GM23338 (cell line): ENCODE results near the gene NEK7. TPM values are rescaled to one million over a fixed set of nuclear protein-coding genes. Genes with fewer than 3 reads are reported as not detected.

Experiments
- ATAC-seq: fragments of 200-7000 bp; cut with Tn5 transposase; 3 replicates; pipeline ENCODE4 v1.9.1; 2020
- DNase-seq: peaks from one replicate; pipeline ENCODE4 v3.0.0-alpha.2; 2015; ENCODE audit warnings: low spot score
- H2AFZ ChIP-seq: fragments of 200-600 bp; sonication (generic); 2 replicates; pipeline ENCODE4 v1.8.0; 2016; ENCODE audit warnings: antibody characterized with exemption, mild to moderate bottlenecking, moderate library complexity
- H3F3A ChIP-seq: fragments of 200-600 bp; sonication (generic); replicated peaks from 2 replicates; pipeline ENCODE4 v1.8.0; 2017; ENCODE audit warnings: antibody characterized with exemption, mixed run types, low read depth
- H3K27ac ChIP-seq: fragments of 200-600 bp; sonication (generic); 2 replicates; pipeline ENCODE4 v1.6.1; 2016; ENCODE audit warnings: low read depth
- H3K27me3 ChIP-seq: fragments of 200-600 bp; sonication (generic); 2 replicates; pipeline ENCODE4 v1.8.0; 2016; ENCODE audit warnings: mild to moderate bottlenecking, mixed run types, moderate library complexity; ENCODE audit not compliant: insufficient read depth
- H3K36me3 ChIP-seq: fragments of 200-600 bp; sonication (generic); 2 replicates; pipeline ENCODE4 v1.8.0; 2016; ENCODE audit warnings: mild to moderate bottlenecking; ENCODE audit not compliant: insufficient read depth
- H3K4me1 ChIP-seq: fragments of 200-600 bp; sonication (generic); 2 replicates; pipeline ENCODE4 v1.8.0; 2016; ENCODE audit warnings: mild to moderate bottlenecking, moderate library complexity; ENCODE audit not compliant: insufficient read depth
- H3K4me2 ChIP-seq: fragments of 200-600 bp; sonication (generic); 2 replicates; pipeline ENCODE4 v1.7.1; 2017; ENCODE audit warnings: mixed run types
- H3K4me3 ChIP-seq: fragments of 200-600 bp; sonication (generic); 2 replicates; pipeline ENCODE4 v1.6.1; 2016; ENCODE audit warnings: mixed run types
- H3K79me2 ChIP-seq: fragments of 200-600 bp; sonication (generic); replicated peaks from 2 replicates; pipeline ENCODE4 v1.8.0; 2017; ENCODE audit warnings: mild to moderate bottlenecking; ENCODE audit not compliant: insufficient read depth
- H3K9me2 ChIP-seq: fragments of 200-600 bp; sonication (generic); 2 replicates; pipeline ENCODE4 v1.8.0; 2017; ENCODE audit not compliant: insufficient read depth
- H4K20me1 ChIP-seq: fragments of 200-600 bp; sonication (generic); replicated peaks from 2 replicates; pipeline ENCODE4 v1.8.0; 2017; ENCODE audit warnings: mild to moderate bottlenecking; ENCODE audit not compliant: insufficient read depth
- H3K27ac Mint-ChIP-seq: 2 replicates; pipeline ENCODE4 v1.8.0; 2020; ENCODE audit warnings: inconsistent platforms, mild to moderate bottlenecking, moderate library complexity, mixed read lengths
- H3K27me3 Mint-ChIP-seq: 3 replicates; pipeline ENCODE4 v1.8.0; 2022; ENCODE audit warnings: low read depth, mild to moderate bottlenecking, moderate library complexity, mixed read lengths, inconsistent platforms; ENCODE audit not compliant: insufficient read depth, poor library complexity
- H3K36me3 Mint-ChIP-seq: 3 replicates; pipeline ENCODE4 v1.8.0; 2021; ENCODE audit warnings: low read depth, mild to moderate bottlenecking, inconsistent platforms, moderate library complexity, mixed read lengths
- H3K4me1 Mint-ChIP-seq: 3 replicates; pipeline ENCODE4 v1.8.0; 2020; ENCODE audit warnings: mild to moderate bottlenecking, inconsistent platforms, mixed read lengths
- H3K4me3 Mint-ChIP-seq: 3 replicates; pipeline ENCODE4 v1.8.0; 2021; ENCODE audit warnings: moderate library complexity, mild to moderate bottlenecking, inconsistent platforms, mixed read lengths
- H3K9me3 Mint-ChIP-seq: 3 replicates; pipeline ENCODE4 v1.8.0; 2020; ENCODE audit warnings: moderate library complexity, mild to moderate bottlenecking, inconsistent platforms, mixed read lengths
- CREB1 ChIP-seq: fragments of 250-450 bp; sonication (Bioruptor Pico); IDR thresholded peaks from 2 replicates; pipeline ENCODE4 v1.5.0; 2020; ENCODE audit warnings: low read depth, mild to moderate bottlenecking, moderate library complexity
- ETS1 ChIP-seq: IDR thresholded peaks from 2 replicates; pipeline ENCODE4 v1.6.1; 2016; ENCODE audit warnings: antibody characterized with exemption
- EZH2 ChIP-seq: fragments of 200-600 bp; sonication (generic); IDR thresholded peaks from one replicate; pipeline ENCODE4 v1.8.0; 2017; ENCODE audit warnings: antibody characterized with exemption, mild to moderate bottlenecking, low read depth; ENCODE audit not compliant: unreplicated experiment
- EZH2phosphoT487 ChIP-seq: fragments of 200-600 bp; sonication (generic); IDR thresholded peaks from one replicate; pipeline ENCODE4 v1.8.1; 2018; ENCODE audit warnings: antibody characterized with exemption; ENCODE audit not compliant: unreplicated experiment
- JUNB ChIP-seq: IDR thresholded peaks from one replicate; pipeline ENCODE4 v1.6.1; 2016; ENCODE audit warnings: antibody characterized with exemption; ENCODE audit not compliant: unreplicated experiment
- POLR2AphosphoS5 ChIP-seq: IDR thresholded peaks from 2 replicates; pipeline ENCODE4 v1.6.1; 2016; ENCODE audit warnings: antibody characterized with exemption, low read depth
- REST ChIP-seq: IDR thresholded peaks from one replicate; pipeline ENCODE4 v1.6.1; 2018; ENCODE audit warnings: antibody characterized with exemption; ENCODE audit not compliant: unreplicated experiment
- STAT1 ChIP-seq: IDR thresholded peaks from one replicate; pipeline ENCODE4 v1.6.1; 2016; ENCODE audit warnings: antibody characterized with exemption; ENCODE audit not compliant: unreplicated experiment
- ZNF114 ChIP-seq: fragments of 250-450 bp; sonication (Bioruptor Pico); IDR thresholded peaks from 2 replicates; pipeline ENCODE4 v1.5.0; 2020; ENCODE audit warnings: mild to moderate bottlenecking, moderate library complexity
- ZNF331 ChIP-seq: fragments of 250-450 bp; sonication (Bioruptor Pico); IDR thresholded peaks from 2 replicates; pipeline ENCODE4 v1.5.0; 2020; ENCODE audit warnings: low read depth, mild to moderate bottlenecking, moderate library complexity
- polyA plus RNA-seq: library from polyadenylated mRNA; unstranded; fragments of >200 nt; fragmentation: Nextera tagmentation; extraction: Ambion mirVana; gene quantifications from 2 replicates; pipeline ENCODE4 v1.2.1, GENCODE V29; 2016
- total RNA-seq: library from RNA; depleted of rRNA; stranded (reverse); fragments of >200 nt; shearing (Covaris generic); gene quantifications from 2 replicates; pipeline ENCODE4 v1.2.3, GENCODE V29; 2014
- TF ChIP-seq, protein P1 (sequence below): fragments of 250-450 bp; sonication (Bioruptor Pico); IDR thresholded peaks from 2 replicates; pipeline ENCODE4 v1.5.0; 2020; ENCODE audit warnings: mild to moderate bottlenecking, moderate library complexity
- TF ChIP-seq, protein P2 (sequence below), 2 experiments: fragments of 200-600 bp in 1 of 2; sonication (generic) in 1 of 2; conservative IDR thresholded peaks; 2 replicates each; pipeline versions ENCODE4 v1.5.1 to v1.6.1; 2016 to 2017; ENCODE audit warnings: antibody characterized with exemption in 2 of 2, low read depth in 2 of 2, mild to moderate bottlenecking in 2 of 2, moderate library complexity in 1 of 2

Gene NEK7
- total and polyA plus RNA-seq, 2 experiments from 2014 or later: 4.8 to 15.3 TPM

DNA sequence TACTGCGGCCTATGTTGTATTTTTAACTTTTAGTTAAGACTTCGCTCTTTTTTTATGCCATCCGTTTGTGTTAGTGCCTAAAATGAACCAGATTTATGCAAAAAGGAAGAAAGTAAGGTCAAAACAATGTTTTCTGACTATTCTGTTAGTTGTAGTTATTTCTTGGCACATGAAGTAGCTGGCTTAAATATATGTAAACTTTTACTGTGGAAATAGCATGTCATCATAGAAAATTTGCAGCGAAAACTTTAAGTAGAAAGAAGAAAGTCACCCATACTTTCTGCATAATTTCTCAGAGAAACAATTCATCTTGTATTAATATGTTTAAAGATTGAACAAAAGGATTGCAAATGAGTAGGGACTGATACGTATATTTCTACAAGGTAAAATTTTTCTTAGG, 106.4 kb downstream of the NEK7 start (continued):
- TF ChIP-seq, protein P1, sequence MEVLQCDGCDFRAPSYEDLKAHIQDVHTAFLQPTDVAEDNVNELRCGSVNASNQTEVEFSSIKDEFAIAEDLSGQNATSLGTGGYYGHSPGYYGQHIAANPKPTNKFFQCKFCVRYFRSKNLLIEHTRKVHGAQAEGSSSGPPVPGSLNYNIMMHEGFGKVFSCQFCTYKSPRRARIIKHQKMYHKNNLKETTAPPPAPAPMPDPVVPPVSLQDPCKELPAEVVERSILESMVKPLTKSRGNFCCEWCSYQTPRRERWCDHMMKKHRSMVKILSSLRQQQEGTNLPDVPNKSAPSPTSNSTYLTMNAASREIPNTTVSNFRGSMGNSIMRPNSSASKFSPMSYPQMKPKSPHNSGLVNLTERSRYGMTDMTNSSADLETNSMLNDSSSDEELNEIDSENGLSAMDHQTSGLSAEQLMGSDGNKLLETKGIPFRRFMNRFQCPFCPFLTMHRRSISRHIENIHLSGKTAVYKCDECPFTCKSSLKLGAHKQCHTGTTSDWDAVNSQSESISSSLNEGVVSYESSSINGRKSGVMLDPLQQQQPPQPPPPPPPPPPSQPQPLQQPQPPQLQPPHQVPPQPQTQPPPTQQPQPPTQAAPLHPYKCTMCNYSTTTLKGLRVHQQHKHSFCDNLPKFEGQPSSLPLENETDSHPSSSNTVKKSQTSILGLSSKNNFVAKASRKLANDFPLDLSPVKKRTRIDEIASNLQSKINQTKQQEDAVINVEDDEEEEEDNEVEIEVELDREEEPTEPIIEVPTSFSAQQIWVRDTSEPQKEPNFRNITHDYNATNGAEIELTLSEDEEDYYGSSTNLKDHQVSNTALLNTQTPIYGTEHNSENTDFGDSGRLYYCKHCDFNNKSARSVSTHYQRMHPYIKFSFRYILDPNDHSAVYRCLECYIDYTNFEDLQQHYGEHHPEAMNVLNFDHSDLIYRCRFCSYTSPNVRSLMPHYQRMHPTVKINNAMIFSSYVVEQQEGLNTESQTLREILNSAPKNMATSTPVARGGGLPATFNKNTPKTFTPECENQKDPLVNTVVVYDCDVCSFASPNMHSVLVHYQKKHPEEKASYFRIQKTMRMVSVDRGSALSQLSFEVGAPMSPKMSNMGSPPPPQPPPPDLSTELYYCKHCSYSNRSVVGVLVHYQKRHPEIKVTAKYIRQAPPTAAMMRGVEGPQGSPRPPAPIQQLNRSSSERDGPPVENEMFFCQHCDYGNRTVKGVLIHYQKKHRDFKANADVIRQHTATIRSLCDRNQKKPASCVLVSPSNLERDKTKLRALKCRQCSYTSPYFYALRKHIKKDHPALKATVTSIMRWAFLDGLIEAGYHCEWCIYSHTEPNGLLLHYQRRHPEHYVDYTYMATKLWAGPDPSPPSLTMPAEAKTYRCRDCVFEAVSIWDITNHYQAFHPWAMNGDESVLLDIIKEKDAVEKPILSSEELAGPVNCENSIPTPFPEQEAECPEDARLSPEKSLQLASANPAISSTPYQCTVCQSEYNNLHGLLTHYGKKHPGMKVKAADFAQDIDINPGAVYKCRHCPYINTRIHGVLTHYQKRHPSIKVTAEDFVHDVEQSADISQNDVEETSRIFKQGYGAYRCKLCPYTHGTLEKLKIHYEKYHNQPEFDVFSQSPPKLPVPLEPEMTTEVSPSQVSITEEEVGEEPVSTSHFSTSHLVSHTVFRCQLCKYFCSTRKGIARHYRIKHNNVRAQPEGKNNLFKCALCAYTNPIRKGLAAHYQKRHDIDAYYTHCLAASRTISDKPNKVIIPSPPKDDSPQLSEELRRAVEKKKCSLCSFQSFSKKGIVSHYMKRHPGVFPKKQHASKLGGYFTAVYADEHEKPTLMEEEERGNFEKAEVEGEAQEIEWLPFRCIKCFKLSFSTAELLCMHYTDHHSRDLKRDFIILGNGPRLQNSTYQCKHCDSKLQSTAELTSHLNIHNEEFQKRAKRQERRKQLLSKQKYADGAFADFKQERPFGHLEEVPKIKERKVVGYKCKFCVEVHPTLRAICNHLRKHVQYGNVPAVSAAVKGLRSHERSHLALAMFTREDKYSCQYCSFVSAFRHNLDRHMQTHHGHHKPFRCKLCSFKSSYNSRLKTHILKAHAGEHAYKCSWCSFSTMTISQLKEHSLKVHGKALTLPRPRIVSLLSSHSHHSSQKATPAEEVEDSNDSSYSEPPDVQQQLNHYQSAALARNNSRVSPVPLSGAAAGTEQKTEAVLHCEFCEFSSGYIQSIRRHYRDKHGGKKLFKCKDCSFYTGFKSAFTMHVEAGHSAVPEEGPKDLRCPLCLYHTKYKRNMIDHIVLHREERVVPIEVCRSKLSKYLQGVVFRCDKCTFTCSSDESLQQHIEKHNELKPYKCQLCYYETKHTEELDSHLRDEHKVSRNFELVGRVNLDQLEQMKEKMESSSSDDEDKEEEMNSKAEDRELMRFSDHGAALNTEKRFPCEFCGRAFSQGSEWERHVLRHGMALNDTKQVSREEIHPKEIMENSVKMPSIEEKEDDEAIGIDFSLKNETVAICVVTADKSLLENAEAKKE: no peak
- TF ChIP-seq ETS1 (no peak), STAT1 (no peak), CREB1 (CRISPR knock-in tag) (no peak), JUNB (no peak)

- Histone ChIP-seq H3K4me1 (no peaks in the 10 kb centered on the region; the same call in 1 of the 2 replicates), H3K36me3 (no peaks in the 10 kb centered on the region), H3K27ac (no peak overlapping the region)
- TF ChIP-seq ZNF331 (CRISPR knock-in tag) (no peak), EZH2phosphoT487 (no peak), ZNF114 (CRISPR knock-in tag) (no peak), ETS1 (no peak), POLR2AphosphoS5 (no peak), EZH2 (no peak), CREB1 (CRISPR knock-in tag) (no peak), JUNB (no peak), REST (no peak)
- TF ChIP-seq, protein P2, sequence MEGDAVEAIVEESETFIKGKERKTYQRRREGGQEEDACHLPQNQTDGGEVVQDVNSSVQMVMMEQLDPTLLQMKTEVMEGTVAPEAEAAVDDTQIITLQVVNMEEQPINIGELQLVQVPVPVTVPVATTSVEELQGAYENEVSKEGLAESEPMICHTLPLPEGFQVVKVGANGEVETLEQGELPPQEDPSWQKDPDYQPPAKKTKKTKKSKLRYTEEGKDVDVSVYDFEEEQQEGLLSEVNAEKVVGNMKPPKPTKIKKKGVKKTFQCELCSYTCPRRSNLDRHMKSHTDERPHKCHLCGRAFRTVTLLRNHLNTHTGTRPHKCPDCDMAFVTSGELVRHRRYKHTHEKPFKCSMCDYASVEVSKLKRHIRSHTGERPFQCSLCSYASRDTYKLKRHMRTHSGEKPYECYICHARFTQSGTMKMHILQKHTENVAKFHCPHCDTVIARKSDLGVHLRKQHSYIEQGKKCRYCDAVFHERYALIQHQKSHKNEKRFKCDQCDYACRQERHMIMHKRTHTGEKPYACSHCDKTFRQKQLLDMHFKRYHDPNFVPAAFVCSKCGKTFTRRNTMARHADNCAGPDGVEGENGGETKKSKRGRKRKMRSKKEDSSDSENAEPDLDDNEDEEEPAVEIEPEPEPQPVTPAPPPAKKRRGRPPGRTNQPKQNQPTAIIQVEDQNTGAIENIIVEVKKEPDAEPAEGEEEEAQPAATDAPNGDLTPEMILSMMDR (conservative IDR thresholded peaks at IDR 0.05; ENCODE audit: low read depth in 2 of 2): no peak
Observed at GRCh38 chr1:198264282-198264681, 107.5 kb downstream of the NEK7 start.

More at GRCh38 chr1:198264282-198264681, 107.5 kb downstream of the NEK7 start:
- H3K27me3 Mint-ChIP-seq: no peaks in the 10 kb centered on the region
- Histone ChIP-seq H3K4me2 (no peak overlapping the region), H3K9me2 (no peaks in the 10 kb centered on the region), H2AFZ (no peak overlapping the region), H3K27me3 (no peaks in the 10 kb centered on the region), H3K79me2 (no peaks in the 10 kb centered on the region), H4K20me1 (no peaks in the 10 kb centered on the region), H3F3A (no peaks in the 10 kb centered on the region), H3K4me3 (no peak overlapping the region)
- DNase-seq (no peak), ATAC-seq (no peak)
- H3K36me3 Mint-ChIP-seq: no peaks in the 10 kb centered on the region
- no peaks in the 10 kb centered on the region for H3K9me3 Mint-ChIP-seq
- H3K4me1 Mint-ChIP-seq: peaks cover 4% of the 10 kb centered on the region; the same call in 1 of the 3 replicates
- no peak overlapping the region for H3K4me3 Mint-ChIP-seq
- no peak overlapping the region for H3K27ac Mint-ChIP-seq
